Measurements from ENCODE around the gene CFAP61. TPM values are rescaled to one million over a fixed set of nuclear protein-coding genes. Genes with fewer than 3 reads are reported as not detected.

Gene CFAP61
- total and polyA plus RNA-seq, 2 experiments from 2014 or later, result 0.21 TPM; not detected in 1

DNA sequence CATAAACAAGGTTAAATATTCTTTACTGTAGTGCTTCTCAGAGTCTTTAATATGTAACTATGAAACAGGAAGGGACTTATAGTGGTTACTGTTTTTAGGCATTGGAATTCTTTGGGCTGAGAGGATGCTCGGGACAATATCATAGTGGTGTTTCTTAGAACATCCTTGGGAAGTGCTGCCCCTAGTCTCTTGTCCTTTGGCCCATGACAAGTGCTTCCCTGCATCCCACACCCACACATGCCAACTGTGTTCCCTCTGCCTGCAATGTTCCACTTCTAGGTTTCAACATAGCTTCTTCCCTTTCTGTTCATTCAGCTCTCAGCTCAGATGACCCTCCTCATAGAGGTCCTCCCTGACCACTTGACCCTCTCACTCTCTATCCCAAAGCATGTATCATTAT, 37.6 kb downstream of the CFAP61 start:
- Histone ChIP-seq H3K9me2 (ENCODE audit: insufficient read depth) (no peaks in the 10 kb centered on the region), H2AFZ (no peak overlapping the region), H3K79me2 (replicated peaks; ENCODE audit: insufficient read depth) (no peaks in the 10 kb centered on the region), H3K27me3 (ENCODE audit: insufficient read depth) (no peaks in the 10 kb centered on the region), H3K4me3 (no peak overlapping the region), H3K27ac (ENCODE audit: low read depth) (no peak overlapping the region), H3K36me3 (ENCODE audit: insufficient read depth) (no peaks in the 10 kb centered on the region), H4K20me1 (replicated peaks; ENCODE audit: insufficient read depth) (no peaks in the 10 kb centered on the region), H3K4me2 (no peak overlapping the region), H3F3A (replicated peaks; ENCODE audit: low read depth) (no peaks in the 10 kb centered on the region), H3K4me1 (ENCODE audit: insufficient read depth) (no peaks in the 10 kb centered on the region)
- Mint-ChIP-seq H3K4me3 (no peak overlapping the region), H3K9me3 (no peaks in the 10 kb centered on the region), H3K36me3 (ENCODE audit: low read depth) (no peaks in the 10 kb centered on the region), H3K27me3 (ENCODE audit: insufficient read depth, low read depth, poor library complexity) (no peaks in the 10 kb centered on the region), H3K4me1 (no peaks in the 10 kb centered on the region), H3K27ac (no peak overlapping the region)
- ATAC-seq (no peak), DNase-seq (ENCODE audit: low spot score) (no peak)
- TF ChIP-seq, protein P1, sequence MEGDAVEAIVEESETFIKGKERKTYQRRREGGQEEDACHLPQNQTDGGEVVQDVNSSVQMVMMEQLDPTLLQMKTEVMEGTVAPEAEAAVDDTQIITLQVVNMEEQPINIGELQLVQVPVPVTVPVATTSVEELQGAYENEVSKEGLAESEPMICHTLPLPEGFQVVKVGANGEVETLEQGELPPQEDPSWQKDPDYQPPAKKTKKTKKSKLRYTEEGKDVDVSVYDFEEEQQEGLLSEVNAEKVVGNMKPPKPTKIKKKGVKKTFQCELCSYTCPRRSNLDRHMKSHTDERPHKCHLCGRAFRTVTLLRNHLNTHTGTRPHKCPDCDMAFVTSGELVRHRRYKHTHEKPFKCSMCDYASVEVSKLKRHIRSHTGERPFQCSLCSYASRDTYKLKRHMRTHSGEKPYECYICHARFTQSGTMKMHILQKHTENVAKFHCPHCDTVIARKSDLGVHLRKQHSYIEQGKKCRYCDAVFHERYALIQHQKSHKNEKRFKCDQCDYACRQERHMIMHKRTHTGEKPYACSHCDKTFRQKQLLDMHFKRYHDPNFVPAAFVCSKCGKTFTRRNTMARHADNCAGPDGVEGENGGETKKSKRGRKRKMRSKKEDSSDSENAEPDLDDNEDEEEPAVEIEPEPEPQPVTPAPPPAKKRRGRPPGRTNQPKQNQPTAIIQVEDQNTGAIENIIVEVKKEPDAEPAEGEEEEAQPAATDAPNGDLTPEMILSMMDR (conservative IDR thresholded peaks at IDR 0.05; ENCODE audit: low read depth in 2 of 2), result no peak
- TF ChIP-seq JUNB (IDR thresholded peaks at IDR 0.05; ENCODE audit: unreplicated experiment) (no peak), NANOG (IDR thresholded peaks at IDR 0.05; ENCODE audit: borderline replicate concordance) (no peak), ZNF114 (CRISPR knock-in tag; IDR thresholded peaks at IDR 0.05) (no peak), EZH2phosphoT487 (IDR thresholded peaks at IDR 0.05; ENCODE audit: unreplicated experiment) (no peak)
- TF ChIP-seq, protein P2, sequence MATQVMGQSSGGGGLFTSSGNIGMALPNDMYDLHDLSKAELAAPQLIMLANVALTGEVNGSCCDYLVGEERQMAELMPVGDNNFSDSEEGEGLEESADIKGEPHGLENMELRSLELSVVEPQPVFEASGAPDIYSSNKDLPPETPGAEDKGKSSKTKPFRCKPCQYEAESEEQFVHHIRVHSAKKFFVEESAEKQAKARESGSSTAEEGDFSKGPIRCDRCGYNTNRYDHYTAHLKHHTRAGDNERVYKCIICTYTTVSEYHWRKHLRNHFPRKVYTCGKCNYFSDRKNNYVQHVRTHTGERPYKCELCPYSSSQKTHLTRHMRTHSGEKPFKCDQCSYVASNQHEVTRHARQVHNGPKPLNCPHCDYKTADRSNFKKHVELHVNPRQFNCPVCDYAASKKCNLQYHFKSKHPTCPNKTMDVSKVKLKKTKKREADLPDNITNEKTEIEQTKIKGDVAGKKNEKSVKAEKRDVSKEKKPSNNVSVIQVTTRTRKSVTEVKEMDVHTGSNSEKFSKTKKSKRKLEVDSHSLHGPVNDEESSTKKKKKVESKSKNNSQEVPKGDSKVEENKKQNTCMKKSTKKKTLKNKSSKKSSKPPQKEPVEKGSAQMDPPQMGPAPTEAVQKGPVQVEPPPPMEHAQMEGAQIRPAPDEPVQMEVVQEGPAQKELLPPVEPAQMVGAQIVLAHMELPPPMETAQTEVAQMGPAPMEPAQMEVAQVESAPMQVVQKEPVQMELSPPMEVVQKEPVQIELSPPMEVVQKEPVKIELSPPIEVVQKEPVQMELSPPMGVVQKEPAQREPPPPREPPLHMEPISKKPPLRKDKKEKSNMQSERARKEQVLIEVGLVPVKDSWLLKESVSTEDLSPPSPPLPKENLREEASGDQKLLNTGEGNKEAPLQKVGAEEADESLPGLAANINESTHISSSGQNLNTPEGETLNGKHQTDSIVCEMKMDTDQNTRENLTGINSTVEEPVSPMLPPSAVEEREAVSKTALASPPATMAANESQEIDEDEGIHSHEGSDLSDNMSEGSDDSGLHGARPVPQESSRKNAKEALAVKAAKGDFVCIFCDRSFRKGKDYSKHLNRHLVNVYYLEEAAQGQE (IDR thresholded peaks at IDR 0.05; ENCODE audit: unreplicated experiment), result no peak

DNA sequence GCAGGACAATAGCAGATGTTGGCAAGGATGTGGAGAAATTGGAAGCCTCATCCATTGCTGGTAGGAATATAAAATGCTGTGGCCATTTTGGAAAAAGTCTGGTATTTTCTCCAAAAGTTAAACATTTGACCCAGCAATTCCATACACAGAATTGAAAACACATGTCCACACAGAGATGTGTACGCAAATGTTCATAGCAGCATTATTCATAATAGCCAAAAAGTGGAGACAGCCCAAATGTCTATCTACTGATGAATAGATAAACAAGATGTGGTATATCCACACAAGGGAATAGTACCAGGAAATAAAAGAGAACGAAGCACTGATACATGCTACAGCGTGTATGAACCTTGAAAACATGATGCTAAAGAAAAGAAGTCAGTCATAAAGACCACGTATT, 40.5 kb downstream of the CFAP61 start:
- no peak overlapping the region for H3K27ac ChIP-seq (ENCODE audit: low read depth)
- H3K4me1 ChIP-seq (ENCODE audit: insufficient read depth), result no peaks in the 10 kb centered on the region
- no peak overlapping the region for H2AFZ ChIP-seq
- Mint-ChIP-seq H3K4me3 (no peak overlapping the region), H3K9me3 (no peaks in the 10 kb centered on the region), H3K4me1 (no peaks in the 10 kb centered on the region), H3K27me3 (ENCODE audit: insufficient read depth, low read depth, poor library complexity) (no peaks in the 10 kb centered on the region), H3K27ac (no peak overlapping the region), H3K36me3 (ENCODE audit: low read depth) (no peaks in the 10 kb centered on the region)
- no peak overlapping the region for H3K4me3 ChIP-seq
- H3K79me2 ChIP-seq (replicated peaks; ENCODE audit: insufficient read depth), result no peaks in the 10 kb centered on the region
- ATAC-seq (no peak), DNase-seq (ENCODE audit: low spot score) (no peak)
- H3K4me2 ChIP-seq, result no peak overlapping the region
- no peaks in the 10 kb centered on the region for H3K9me2 ChIP-seq (ENCODE audit: insufficient read depth)
- no peaks in the 10 kb centered on the region for H4K20me1 ChIP-seq (replicated peaks; ENCODE audit: insufficient read depth)
- no peaks in the 10 kb centered on the region for H3K27me3 ChIP-seq (ENCODE audit: insufficient read depth)
- H3K36me3 ChIP-seq (ENCODE audit: insufficient read depth), result no peaks in the 10 kb centered on the region
- H3F3A ChIP-seq (replicated peaks; ENCODE audit: low read depth), result no peaks in the 10 kb centered on the region
- TF ChIP-seq EZH2phosphoT487 (IDR thresholded peaks at IDR 0.05; ENCODE audit: unreplicated experiment), result no peak
- no peak for TF ChIP-seq EZH2 (IDR thresholded peaks at IDR 0.05; ENCODE audit: low read depth, unreplicated experiment)
- no peak for TF ChIP-seq ZNF114 (CRISPR knock-in tag; IDR thresholded peaks at IDR 0.05)
- no peak for TF ChIP-seq POLR2AphosphoS5 (IDR thresholded peaks at IDR 0.05; ENCODE audit: low read depth)
- no peak for TF ChIP-seq JUNB (IDR thresholded peaks at IDR 0.05; ENCODE audit: unreplicated experiment)
- TF ChIP-seq NANOG (IDR thresholded peaks at IDR 0.05; ENCODE audit: borderline replicate concordance), result no peak
- TF ChIP-seq, protein P1 (conservative IDR thresholded peaks at IDR 0.05; ENCODE audit: low read depth in 2 of 2), result no peak
- TF ChIP-seq ZNF331 (CRISPR knock-in tag; IDR thresholded peaks at IDR 0.05; ENCODE audit: low read depth), result no peak

All from GM23338 (cell line).